A549 (cell line): Measurements from ENCODE around the gene ANO9. TPM values are rescaled to one million over a fixed set of nuclear protein-coding genes. Genes with fewer than 3 reads are reported as not detected.

Experiments used
- ATAC-seq, 2 experiments: fragments of 200-7000 bp in 1 of 2; fragments of >200 bp in 1 of 2; cut with Nextera tagmentation in 1 of 2; cut with Tn5 transposase in 1 of 2; 3 replicates each; pipeline versions ENCODE4 v1.8.0 to v1.9.1; 2018 to 2020; ENCODE audit warnings: mild to moderate bottlenecking in 1 of 2, moderate library complexity in 1 of 2
- CTCF ChIA-PET: fragments of 300-600 bp; sonication (Branson Sonifier 250); formaldehyde crosslinking; extraction: SDS; loops from one replicate; lab custom pipeline; 2021; ENCODE audit warnings: antibody characterized with exemption, inconsistent platforms; lab: Yijun Ruan, JAX
- POLR2A ChIA-PET: fragments of 350-600 bp; formaldehyde crosslinking; extraction: SDS; loops from one replicate; lab custom pipeline; 2021; ENCODE audit warnings: antibody characterized with exemption, inconsistent platforms; lab: Yijun Ruan, JAX
- DNase-seq, 2 experiments: peaks; one replicate each; pipeline versions ENCODE4 v3.0.0 to v3.0.0-alpha.2; 2011 to 2016; ENCODE audit warnings: low read depth in 1 of 2, low spot score in 1 of 2
- FAIRE-seq: peaks from 2 replicates; lab custom pipeline; 2011; peaks lifted over from hg19 to GRCh38; lab: Jason Lieb, UNC
- H3K27ac ChIP-seq, 2 experiments: fragments of >200 bp; sonication (Bioruptor Twin); formaldehyde crosslinking; 3 replicates each; pipeline ENCODE4 v1.5.1; 2016 to 2017
- H3K4me1 ChIP-seq: fragments of >200 bp; sonication (Bioruptor Twin); formaldehyde crosslinking; 3 replicates; pipeline ENCODE4 v1.6.1; 2016
- H3K4me2 ChIP-seq: fragments of >200 bp; sonication (Bioruptor Twin); formaldehyde crosslinking; 3 replicates; pipeline ENCODE4 v1.6.1; 2016
- H3K4me3 ChIP-seq: fragments of >200 bp; sonication (Bioruptor Twin); formaldehyde crosslinking; 3 replicates; pipeline ENCODE4 v1.5.1; 2016
- H3K9me3 ChIP-seq: fragments of >200 bp; sonication (Bioruptor Twin); formaldehyde crosslinking; 3 replicates; pipeline ENCODE4 v1.6.1; 2016
- CHD4 ChIP-seq: fragments of 200-600 bp; sonication (generic); IDR thresholded peaks from 2 replicates; pipeline ENCODE4 v1.6.1; 2016; ENCODE audit warnings: antibody characterized with exemption, mild to moderate bottlenecking, borderline replicate concordance
- EHF ChIP-seq: fragments of 250-450 bp; sonication (Bioruptor Pico); IDR thresholded peaks from 2 replicates; pipeline ENCODE4 v1.5.0; 2020; ENCODE audit warnings: mild to moderate bottlenecking
- EHMT2 ChIP-seq: fragments of 200-600 bp; sonication (generic); IDR thresholded peaks from 2 replicates; pipeline ENCODE4 v1.6.1; 2016; ENCODE audit warnings: antibody characterized with exemption, low read depth, mild to moderate bottlenecking, moderate library complexity
- EP300 ChIP-seq, 2 experiments: fragments of >200 bp; sonication (Bioruptor Twin); formaldehyde crosslinking; IDR thresholded peaks; 2 replicates in 1 of 2; 3 replicates in 1 of 2; pipeline ENCODE4 v1.6.1; 2016 to 2017
- FOSB ChIP-seq: fragments of 250-450 bp; sonication (Bioruptor Pico); IDR thresholded peaks from 2 replicates; pipeline ENCODE4 v1.5.0; 2020; ENCODE audit warnings: mild to moderate bottlenecking, moderate library complexity
- FOXS1 ChIP-seq: fragments of 250-450 bp; sonication (Bioruptor Pico); IDR thresholded peaks from 2 replicates; pipeline ENCODE4 v1.5.0; 2020; ENCODE audit warnings: mild to moderate bottlenecking, moderate library complexity
- HOXB5 ChIP-seq: fragments of 250-450 bp; sonication (Bioruptor Pico); IDR thresholded peaks from 2 replicates; pipeline ENCODE4 v1.5.0; 2020; ENCODE audit warnings: mild to moderate bottlenecking, moderate library complexity
- JUN ChIP-seq, 2 experiments: fragments of >200 bp; sonication (Bioruptor Twin); formaldehyde crosslinking; IDR thresholded peaks; 2 replicates in 1 of 2; 3 replicates in 1 of 2; pipeline ENCODE4 v1.6.1; 2016 to 2017
- JUNB ChIP-seq: fragments of >200 bp; sonication (Bioruptor Twin); formaldehyde crosslinking; IDR thresholded peaks from 2 replicates; pipeline ENCODE4 v1.6.1; 2016
- KDM1A ChIP-seq: fragments of 200-600 bp; sonication (generic); IDR thresholded peaks from 2 replicates; pipeline ENCODE4 v1.6.1; 2016; ENCODE audit warnings: low read depth, mild to moderate bottlenecking
- MAFK ChIP-seq: fragments of 450-650 bp; IDR thresholded peaks from 2 replicates; pipeline ENCODE4 v1.6.1; 2014; ENCODE audit not compliant: partially characterized antibody
- MAZ ChIP-seq: fragments of 150-350 bp; IDR thresholded peaks from 2 replicates; pipeline ENCODE4 v1.6.1; 2014; ENCODE audit warnings: antibody characterized with exemption, low read depth, low read length, borderline replicate concordance
- NPAS2 ChIP-seq: fragments of 250-450 bp; sonication (Bioruptor Pico); IDR thresholded peaks from 2 replicates; pipeline ENCODE4 v1.8.0; 2022; ENCODE audit warnings: mild to moderate bottlenecking, moderate library complexity, borderline replicate concordance
- PHF8 ChIP-seq: fragments of 200-600 bp; sonication (generic); IDR thresholded peaks from 2 replicates; pipeline ENCODE4 v1.6.1; 2016; ENCODE audit warnings: low read depth, mild to moderate bottlenecking, antibody characterized with exemption, moderate library complexity, borderline replicate concordance
- RAD21 ChIP-seq, 2 experiments: fragments of >200 bp in 1 of 2; sonication (Bioruptor Twin) in 1 of 2; formaldehyde crosslinking in 1 of 2; IDR thresholded peaks in 1 of 2; conservative IDR thresholded peaks in 1 of 2; 2 replicates in 1 of 2; 3 replicates in 1 of 2; pipeline ENCODE4 v1.6.1; 2012 to 2018; ENCODE audit warnings: inconsistent platforms in 1 of 2
- ZNF302 ChIP-seq: fragments of 250-450 bp; sonication (Bioruptor Pico); IDR thresholded peaks from 2 replicates; pipeline ENCODE4 v1.9.0; 2021; ENCODE audit warnings: inconsistent platforms, mild to moderate bottlenecking, moderate library complexity
- WGBS: methylation state at CpG from one replicate; pipeline ENCODE4 v1.1.6; 2017; ENCODE audit errors: missing lambda C conversion rate; 5-methylcytosine and 5-hydroxymethylcytosine counted together
- polyA plus RNA-seq, 4 experiments: library from polyadenylated mRNA; depleted of rRNA in 3 of 4; stranded (reverse); fragments of >200 nt; fragmentation: RNase III in 1 of 4; extraction: RNeasy Plus Mini Kit Qiagen cat#74134 plus additional on column Dnase treatment in 1 of 4; gene quantifications; 2 replicates in 3 of 4; 3 replicates in 1 of 4; pipeline ENCODE4 v1.2.3, GENCODE V29; 2011 to 2017
- TF ChIP-seq, protein P1 (sequence below): fragments of 450-650 bp; IDR thresholded peaks from 2 replicates; pipeline ENCODE4 v1.6.1; 2014; ENCODE audit warnings: antibody characterized with exemption
- TF ChIP-seq, protein P2 (sequence below): fragments of 200-600 bp; sonication (generic); IDR thresholded peaks from 2 replicates; pipeline ENCODE4 v1.6.1; 2016; ENCODE audit warnings: antibody characterized with exemption, mild to moderate bottlenecking, moderate library complexity
- TF ChIP-seq, protein P3 (sequence below): fragments of 150-350 bp; IDR thresholded peaks from 2 replicates; pipeline ENCODE4 v1.6.1; 2014; ENCODE audit warnings: low read depth, mild to moderate bottlenecking, low read length
- TF ChIP-seq, protein P4 (sequence below): IDR thresholded peaks from 2 replicates; pipeline ENCODE4 v1.6.1; 2012

Gene ANO9
- polyA plus RNA-seq, 2 of the 4 experiments (the other 2 are of a cell fraction), result 0.50 to 0.66 TPM

DNA sequence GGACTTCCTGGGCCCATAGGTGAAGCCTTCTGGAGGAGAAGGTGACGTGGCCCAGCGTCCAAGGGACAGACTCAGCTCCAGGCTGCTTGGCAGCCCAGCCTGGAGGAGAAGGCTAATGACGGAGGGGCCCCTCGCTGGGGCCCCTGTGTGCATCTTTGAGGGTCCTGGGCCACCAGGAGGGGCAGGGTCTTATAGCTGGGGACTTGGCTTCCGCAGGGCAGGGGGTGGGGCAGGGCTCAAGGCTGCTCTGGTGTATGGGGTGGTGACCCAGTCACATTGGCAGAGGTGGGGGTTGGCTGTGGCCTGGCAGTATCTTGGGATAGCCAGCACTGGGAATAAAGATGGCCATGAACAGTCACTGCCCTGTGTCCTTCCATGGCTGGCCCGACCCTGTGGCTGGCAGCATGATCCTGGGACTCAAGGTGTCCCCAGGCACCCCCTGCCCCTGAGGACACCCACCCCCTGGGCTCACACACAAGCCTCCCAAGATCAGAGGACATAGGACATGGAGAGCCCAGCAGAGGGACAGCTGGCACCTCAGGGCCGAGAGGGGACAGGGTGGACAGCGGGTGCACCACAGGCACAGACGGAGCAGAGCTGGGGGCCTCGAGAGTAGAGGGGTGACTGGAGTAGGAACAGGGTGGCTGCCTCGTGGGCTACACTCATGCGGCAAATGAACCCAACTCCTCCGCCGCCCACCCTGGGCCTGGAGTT is 37.1 kb downstream of the ANO9 start:
- TF ChIP-seq MAZ (no peak), RAD21 (conservative IDR thresholded peaks at IDR 0.05 in 1 of 2, IDR thresholded peaks at IDR 0.05 in 1 of 2) (no peak), JUNB (no peak), PHF8 (no peak), CHD4 (no peak), EP300 (IDR thresholded peaks at IDR 0.05) (no peak), KDM1A (no peak), JUN (IDR thresholded peaks at IDR 0.05) (no peak), EHMT2 (no peak), HOXB5 (CRISPR knock-in tag) (no peak), FOSB (CRISPR knock-in tag) (no peak), MAFK (no peak), NPAS2 (no peak), EHF (CRISPR knock-in tag) (no peak), ZNF302 (CRISPR knock-in tag) (no peak), FOXS1 (no peak)
- TF ChIP-seq, protein P1, sequence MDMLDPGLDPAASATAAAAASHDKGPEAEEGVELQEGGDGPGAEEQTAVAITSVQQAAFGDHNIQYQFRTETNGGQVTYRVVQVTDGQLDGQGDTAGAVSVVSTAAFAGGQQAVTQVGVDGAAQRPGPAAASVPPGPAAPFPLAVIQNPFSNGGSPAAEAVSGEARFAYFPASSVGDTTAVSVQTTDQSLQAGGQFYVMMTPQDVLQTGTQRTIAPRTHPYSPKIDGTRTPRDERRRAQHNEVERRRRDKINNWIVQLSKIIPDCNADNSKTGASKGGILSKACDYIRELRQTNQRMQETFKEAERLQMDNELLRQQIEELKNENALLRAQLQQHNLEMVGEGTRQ, result no peak
- TF ChIP-seq, protein P2, sequence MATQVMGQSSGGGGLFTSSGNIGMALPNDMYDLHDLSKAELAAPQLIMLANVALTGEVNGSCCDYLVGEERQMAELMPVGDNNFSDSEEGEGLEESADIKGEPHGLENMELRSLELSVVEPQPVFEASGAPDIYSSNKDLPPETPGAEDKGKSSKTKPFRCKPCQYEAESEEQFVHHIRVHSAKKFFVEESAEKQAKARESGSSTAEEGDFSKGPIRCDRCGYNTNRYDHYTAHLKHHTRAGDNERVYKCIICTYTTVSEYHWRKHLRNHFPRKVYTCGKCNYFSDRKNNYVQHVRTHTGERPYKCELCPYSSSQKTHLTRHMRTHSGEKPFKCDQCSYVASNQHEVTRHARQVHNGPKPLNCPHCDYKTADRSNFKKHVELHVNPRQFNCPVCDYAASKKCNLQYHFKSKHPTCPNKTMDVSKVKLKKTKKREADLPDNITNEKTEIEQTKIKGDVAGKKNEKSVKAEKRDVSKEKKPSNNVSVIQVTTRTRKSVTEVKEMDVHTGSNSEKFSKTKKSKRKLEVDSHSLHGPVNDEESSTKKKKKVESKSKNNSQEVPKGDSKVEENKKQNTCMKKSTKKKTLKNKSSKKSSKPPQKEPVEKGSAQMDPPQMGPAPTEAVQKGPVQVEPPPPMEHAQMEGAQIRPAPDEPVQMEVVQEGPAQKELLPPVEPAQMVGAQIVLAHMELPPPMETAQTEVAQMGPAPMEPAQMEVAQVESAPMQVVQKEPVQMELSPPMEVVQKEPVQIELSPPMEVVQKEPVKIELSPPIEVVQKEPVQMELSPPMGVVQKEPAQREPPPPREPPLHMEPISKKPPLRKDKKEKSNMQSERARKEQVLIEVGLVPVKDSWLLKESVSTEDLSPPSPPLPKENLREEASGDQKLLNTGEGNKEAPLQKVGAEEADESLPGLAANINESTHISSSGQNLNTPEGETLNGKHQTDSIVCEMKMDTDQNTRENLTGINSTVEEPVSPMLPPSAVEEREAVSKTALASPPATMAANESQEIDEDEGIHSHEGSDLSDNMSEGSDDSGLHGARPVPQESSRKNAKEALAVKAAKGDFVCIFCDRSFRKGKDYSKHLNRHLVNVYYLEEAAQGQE, result no peak
- TF ChIP-seq, protein P3, sequence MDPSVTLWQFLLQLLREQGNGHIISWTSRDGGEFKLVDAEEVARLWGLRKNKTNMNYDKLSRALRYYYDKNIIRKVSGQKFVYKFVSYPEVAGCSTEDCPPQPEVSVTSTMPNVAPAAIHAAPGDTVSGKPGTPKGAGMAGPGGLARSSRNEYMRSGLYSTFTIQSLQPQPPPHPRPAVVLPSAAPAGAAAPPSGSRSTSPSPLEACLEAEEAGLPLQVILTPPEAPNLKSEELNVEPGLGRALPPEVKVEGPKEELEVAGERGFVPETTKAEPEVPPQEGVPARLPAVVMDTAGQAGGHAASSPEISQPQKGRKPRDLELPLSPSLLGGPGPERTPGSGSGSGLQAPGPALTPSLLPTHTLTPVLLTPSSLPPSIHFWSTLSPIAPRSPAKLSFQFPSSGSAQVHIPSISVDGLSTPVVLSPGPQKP, result no peak
- TF ChIP-seq, protein P4, sequence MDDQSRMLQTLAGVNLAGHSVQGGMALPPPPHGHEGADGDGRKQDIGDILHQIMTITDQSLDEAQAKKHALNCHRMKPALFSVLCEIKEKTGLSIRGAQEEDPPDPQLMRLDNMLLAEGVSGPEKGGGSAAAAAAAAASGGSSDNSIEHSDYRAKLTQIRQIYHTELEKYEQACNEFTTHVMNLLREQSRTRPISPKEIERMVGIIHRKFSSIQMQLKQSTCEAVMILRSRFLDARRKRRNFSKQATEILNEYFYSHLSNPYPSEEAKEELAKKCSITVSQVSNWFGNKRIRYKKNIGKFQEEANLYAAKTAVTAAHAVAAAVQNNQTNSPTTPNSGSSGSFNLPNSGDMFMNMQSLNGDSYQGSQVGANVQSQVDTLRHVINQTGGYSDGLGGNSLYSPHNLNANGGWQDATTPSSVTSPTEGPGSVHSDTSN, result no peak
- no peak for FAIRE-seq
- POLR2A ChIA-PET, result interaction anchor here (3.3 kb wide), 1 partner anchor 43 kb away, joined by 30 read pairs; no protein-coding TSS in a partner anchor
- H3K4me3 ChIP-seq, result no peak overlapping the region
- CTCF ChIA-PET, result interaction anchor here (0.6 to 9.0 kb wide), 6 partner anchors 9 to 114 kb away, joined by 3 to 112 read pairs (median 3); partner anchors contain the start of genes PTDSS2 and RNH1
- 92% methylated on average over 12 of the region's 14 CpGs for WGBS
- peaks cover 21% of the 10 kb centered on the region for H3K4me1 ChIP-seq
- no peaks in the 10 kb centered on the region for H3K9me3 ChIP-seq
- DNase-seq, result no peak
- no peak for ATAC-seq
- H3K4me2 ChIP-seq, result no peak overlapping the region
- no peak overlapping the region for H3K27ac ChIP-seq
